Upper lobe of right lung (tissue), 1 donor: Measurements from ENCODE around the gene GALM. TPM values are rescaled to one million over a fixed set of nuclear protein-coding genes. Genes with fewer than 3 reads are reported as not detected.

Experiments
- ATAC-seq: fragments of 200-7000 bp; cut with Tn5 transposase; one replicate; pipeline ENCODE4 v1.9.1; 2020; ENCODE audit warnings: mild to moderate bottlenecking, moderate library complexity
- DNase-seq: peaks from one replicate; pipeline ENCODE4 v3.0.0-alpha.2; 2020
- H3K27ac ChIP-seq: fragments of 200-600 bp; one replicate; pipeline ENCODE4 v1.8.0; 2022
- H3K27me3 ChIP-seq: fragments of 200-600 bp; one replicate; pipeline ENCODE4 v1.8.0; 2022; ENCODE audit warnings: mild to moderate bottlenecking
- H3K36me3 ChIP-seq: fragments of 200-600 bp; one replicate; pipeline ENCODE4 v1.8.0; 2022
- H3K4me1 ChIP-seq: fragments of 200-600 bp; one replicate; pipeline ENCODE4 v1.8.0; 2022
- H3K4me3 ChIP-seq: fragments of 200-600 bp; one replicate; pipeline ENCODE4 v1.8.0; 2022; ENCODE audit warnings: mild to moderate bottlenecking
- H3K9me3 ChIP-seq: fragments of 200-600 bp; one replicate; pipeline ENCODE4 v1.8.0; 2022
- intact Hi-C: fragments of 100-400 bp; cut with DNase I; formaldehyde crosslinking; loops from one replicate; pipeline ENCODE4 v1.11.0; 2022
- total RNA-seq: library from RNA; stranded (reverse); fragmentation: NEBNext Ultra II Directional; extraction: Animal tissue kit (Norgen Biotek cat#: 25700); gene quantifications from one replicate; pipeline ENCODE4 v1.2.1, GENCODE V29; 2021
- TF ChIP-seq, protein P1 (sequence below): fragments of 200-600 bp; IDR thresholded peaks from one replicate; pipeline ENCODE4 v1.8.0; 2022; ENCODE audit warnings: antibody characterized with exemption
- donor health status: DM: no; HTN: yes; CAD: no; lungs with severe emphysema.

Gene GALM
- total RNA-seq, 1 donor from 2014 or later, result 14.7 TPM

DNA sequence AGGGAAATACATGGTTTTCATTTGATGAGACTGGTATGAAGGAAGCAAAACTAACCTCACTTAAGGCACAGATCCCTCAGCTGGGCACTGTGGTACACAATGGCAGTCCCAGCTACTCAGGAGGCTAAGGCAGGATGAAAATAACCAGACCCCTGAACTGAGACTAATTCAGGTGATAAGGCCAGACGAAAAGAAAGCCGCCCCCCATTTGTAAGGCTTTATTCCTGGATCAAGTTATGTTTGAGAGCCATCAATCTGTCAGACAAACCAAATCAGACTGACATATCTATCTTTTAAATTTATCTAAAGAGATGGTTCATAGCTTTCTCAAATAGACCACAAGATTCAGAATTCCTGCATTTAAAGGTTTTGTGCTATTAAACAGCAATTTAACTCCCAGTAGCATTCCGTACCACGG is 81.1 kb downstream of the GALM start:
- Histone ChIP-seq H3K36me3 (peaks cover 70% of the 10 kb centered on the region), H3K4me1 (peaks cover 43% of the 10 kb centered on the region), H3K4me3 (no peak overlapping the region), H3K9me3 (no peaks in the 10 kb centered on the region), H3K27ac (no peak overlapping the region), H3K27me3 (no peaks in the 10 kb centered on the region)
- intact Hi-C loops, result no loop called here
- no peak for ATAC-seq
- no peak for DNase-seq
- TF ChIP-seq, protein P1, sequence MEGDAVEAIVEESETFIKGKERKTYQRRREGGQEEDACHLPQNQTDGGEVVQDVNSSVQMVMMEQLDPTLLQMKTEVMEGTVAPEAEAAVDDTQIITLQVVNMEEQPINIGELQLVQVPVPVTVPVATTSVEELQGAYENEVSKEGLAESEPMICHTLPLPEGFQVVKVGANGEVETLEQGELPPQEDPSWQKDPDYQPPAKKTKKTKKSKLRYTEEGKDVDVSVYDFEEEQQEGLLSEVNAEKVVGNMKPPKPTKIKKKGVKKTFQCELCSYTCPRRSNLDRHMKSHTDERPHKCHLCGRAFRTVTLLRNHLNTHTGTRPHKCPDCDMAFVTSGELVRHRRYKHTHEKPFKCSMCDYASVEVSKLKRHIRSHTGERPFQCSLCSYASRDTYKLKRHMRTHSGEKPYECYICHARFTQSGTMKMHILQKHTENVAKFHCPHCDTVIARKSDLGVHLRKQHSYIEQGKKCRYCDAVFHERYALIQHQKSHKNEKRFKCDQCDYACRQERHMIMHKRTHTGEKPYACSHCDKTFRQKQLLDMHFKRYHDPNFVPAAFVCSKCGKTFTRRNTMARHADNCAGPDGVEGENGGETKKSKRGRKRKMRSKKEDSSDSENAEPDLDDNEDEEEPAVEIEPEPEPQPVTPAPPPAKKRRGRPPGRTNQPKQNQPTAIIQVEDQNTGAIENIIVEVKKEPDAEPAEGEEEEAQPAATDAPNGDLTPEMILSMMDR, result no peak

- no peaks in the 10 kb centered on the region for H3K27me3 ChIP-seq
- peaks cover 69% of the 10 kb centered on the region for H3K36me3 ChIP-seq
- ATAC-seq (no peak), DNase-seq (no peak)
- TF ChIP-seq, protein P1, result no peak
- H3K9me3 ChIP-seq, result no peaks in the 10 kb centered on the region
- no peak overlapping the region for H3K27ac ChIP-seq
- intact Hi-C loops, result no loop called here
- no peak overlapping the region for H3K4me3 ChIP-seq
- peaks cover 43% of the 10 kb centered on the region for H3K4me1 ChIP-seq
Observed at GRCh38 chr2:38747819-38748218, 81.9 kb downstream of the GALM start.

DNA sequence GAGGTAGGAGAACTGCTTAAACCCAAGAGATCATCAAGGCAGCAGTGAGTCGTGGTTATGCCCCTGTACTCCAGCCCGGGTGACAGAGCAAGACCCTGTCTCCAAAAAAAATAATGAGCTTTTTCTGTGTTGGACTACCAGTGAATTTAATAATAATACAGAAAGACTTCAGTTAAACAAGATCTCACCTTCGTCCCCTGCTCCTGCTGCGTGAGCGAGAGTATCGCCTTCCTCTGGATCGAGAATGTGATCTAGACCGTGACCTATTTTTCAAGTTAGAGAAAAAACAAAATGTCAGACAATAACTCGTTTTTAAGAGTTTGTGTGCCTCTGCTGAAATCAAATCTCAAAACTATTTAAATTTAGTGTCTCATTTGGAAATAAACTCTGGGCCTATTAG is 82.5 kb downstream of the GALM start:
- H3K27ac ChIP-seq, result no peak overlapping the region
- no peak for ATAC-seq
- intact Hi-C loops, result no loop called here
- peaks cover 43% of the 10 kb centered on the region for H3K4me1 ChIP-seq
- no peak overlapping the region for H3K4me3 ChIP-seq
- H3K27me3 ChIP-seq, result no peaks in the 10 kb centered on the region
- no peak for DNase-seq
- H3K9me3 ChIP-seq, result no peaks in the 10 kb centered on the region
- TF ChIP-seq, protein P1, result no peak
- peaks cover 64% of the 10 kb centered on the region for H3K36me3 ChIP-seq

DNA sequence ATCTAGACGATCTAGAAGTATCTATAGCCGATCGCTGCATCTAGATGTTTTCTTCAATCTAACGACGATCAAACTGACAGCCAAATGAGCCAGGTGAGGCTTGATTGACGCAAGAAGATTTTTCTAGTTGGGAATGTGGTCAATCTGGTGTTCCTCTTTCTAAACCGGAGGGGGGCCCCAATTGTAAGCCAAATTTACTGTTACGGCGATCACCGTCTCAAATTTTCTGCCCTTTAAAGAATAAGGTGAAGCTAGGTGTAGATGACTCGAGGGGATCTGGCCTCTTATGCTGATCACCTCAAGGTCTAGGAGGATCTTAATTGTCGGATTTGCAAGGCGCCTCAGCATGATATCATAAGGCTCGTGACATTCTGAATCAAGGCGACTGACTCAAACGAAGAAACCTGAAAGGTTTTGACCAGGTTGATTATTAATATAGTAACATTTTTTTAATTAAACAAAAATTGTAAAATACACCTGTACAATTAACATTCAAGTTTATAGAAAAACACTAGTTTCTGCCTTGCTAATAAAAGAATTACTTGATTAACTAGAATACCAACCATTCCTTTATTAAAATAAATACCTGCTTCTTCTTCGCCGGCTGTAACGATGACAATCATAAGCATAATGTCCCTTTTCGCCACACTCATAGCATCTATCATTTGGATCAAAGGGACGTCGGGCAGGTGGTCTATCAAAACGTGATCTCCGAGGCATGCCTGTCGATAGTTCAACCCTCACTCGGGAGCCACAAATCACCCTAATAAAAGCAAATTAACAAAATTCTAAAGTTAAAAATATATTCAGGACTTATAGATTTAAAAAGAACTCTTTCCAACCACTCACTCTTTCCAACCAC is 83.3 kb downstream of the GALM start:
- intact Hi-C loops, result no loop called here
- Histone ChIP-seq H3K4me3 (peak overlapping the region; percentile 82), H3K36me3 (peaks cover 56% of the 10 kb centered on the region), H3K27ac (peak overlapping the region; percentile 98), H3K4me1 (peaks cover 43% of the 10 kb centered on the region), H3K9me3 (no peaks in the 10 kb centered on the region), H3K27me3 (no peaks in the 10 kb centered on the region)
- ATAC-seq (no peak), DNase-seq (no peak)
- TF ChIP-seq, protein P1, result no peak

GRCh38 chr2:38750011-38750890 is 84.3 kb downstream of the GALM start:
- DNase-seq (peak; percentile 82), ATAC-seq (peak; percentile 86)
- TF ChIP-seq, protein P1, result no peak
- Histone ChIP-seq H3K27me3 (no peaks in the 10 kb centered on the region), H3K9me3 (no peaks in the 10 kb centered on the region), H3K4me3 (peak overlapping the region; percentile 82), H3K27ac (peak overlapping the region; percentile 98), H3K4me1 (peaks cover 39% of the 10 kb centered on the region), H3K36me3 (peaks cover 45% of the 10 kb centered on the region)
- intact Hi-C loops, result no loop called here
